HG03460 (cell line): ENCODE results near the gene APLP2.
"Not testable (repeated sequence)": the region's sequence is repeated elsewhere in the genome, so short reads cannot be mapped to it uniquely, and the experiment has no call there.

ENCODE experiments used
- ATAC-seq: cut with Tn5 transposase; IDR thresholded peaks from one replicate; pipeline ENCODE4 v1.9.1; 2021; ENCODE audit not compliant: unreplicated experiment

APLP2 gene

GRCh38 chr11:130069659-130070108 lies at the start of gene APLP2:
APLP2 (plus strand) TSS chr11:130069894; CDS start chr11:130069978, 84 bp downstream.
- ATAC-seq = peak; percentile 97

- ATAC-seq = no peak
Observed at GRCh38 chr11:130020323-130020722, 49.4 kb upstream of the APLP2 start.

DNA sequence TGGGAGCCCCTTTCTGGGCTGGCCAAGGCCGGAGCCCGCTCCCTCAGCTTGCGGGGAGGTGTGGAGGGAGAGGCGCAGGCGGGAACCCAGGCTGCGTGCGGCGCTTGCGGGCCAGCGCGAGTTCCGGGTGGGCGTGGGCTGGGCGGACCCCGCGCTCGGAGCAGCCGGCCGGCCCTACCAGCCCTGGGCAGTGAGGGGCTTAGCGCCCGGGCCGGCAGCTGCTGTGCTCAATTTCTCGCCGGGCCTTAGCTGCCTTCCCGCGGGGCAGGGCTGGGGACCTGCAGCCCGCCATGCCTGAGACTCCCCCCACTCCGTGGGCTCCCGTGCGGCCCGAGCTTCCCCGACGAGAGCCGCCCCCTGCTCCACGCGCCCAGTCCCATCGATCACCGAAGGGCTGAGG lies 48.1 kb upstream of the APLP2 start:
- not testable (repeated sequence) for ATAC-seq

GRCh38 chr11:130022799-130023198 lies 46.9 kb upstream of the APLP2 start:
- ATAC-seq = peak; percentile 16

- peak; percentile 96 for ATAC-seq
Observed at GRCh38 chr11:130023204-130023603, 46.5 kb upstream of the APLP2 start.

- no peak for ATAC-seq
Observed at GRCh38 chr11:130024361-130024760, 45.3 kb upstream of the APLP2 start.

- ATAC-seq = no peak
Observed at GRCh38 chr11:130025371-130025770, 44.3 kb upstream of the APLP2 start.

DNA sequence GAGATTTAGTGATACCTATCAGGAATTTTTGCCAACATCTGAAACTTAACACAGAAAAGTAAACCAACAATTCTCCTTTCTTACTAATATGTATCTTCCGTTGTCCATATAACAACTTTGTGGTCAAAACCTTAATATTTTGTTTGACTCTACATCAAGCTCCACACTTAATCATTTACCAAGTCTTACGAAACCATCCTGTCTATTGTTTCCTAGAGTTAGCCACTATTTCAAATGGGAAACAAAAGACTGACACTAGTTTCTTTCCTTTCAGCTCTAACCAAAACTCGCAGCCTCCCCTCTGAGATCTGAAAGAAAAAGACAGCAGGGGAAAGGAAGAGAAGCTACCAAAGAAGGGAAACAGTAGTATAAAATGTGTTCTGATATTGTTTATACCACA lies 40.6 kb upstream of the APLP2 start:
- no peak for ATAC-seq

- no peak for ATAC-seq
Observed at GRCh38 chr11:130031056-130031455, 38.6 kb upstream of the APLP2 start.

DNA sequence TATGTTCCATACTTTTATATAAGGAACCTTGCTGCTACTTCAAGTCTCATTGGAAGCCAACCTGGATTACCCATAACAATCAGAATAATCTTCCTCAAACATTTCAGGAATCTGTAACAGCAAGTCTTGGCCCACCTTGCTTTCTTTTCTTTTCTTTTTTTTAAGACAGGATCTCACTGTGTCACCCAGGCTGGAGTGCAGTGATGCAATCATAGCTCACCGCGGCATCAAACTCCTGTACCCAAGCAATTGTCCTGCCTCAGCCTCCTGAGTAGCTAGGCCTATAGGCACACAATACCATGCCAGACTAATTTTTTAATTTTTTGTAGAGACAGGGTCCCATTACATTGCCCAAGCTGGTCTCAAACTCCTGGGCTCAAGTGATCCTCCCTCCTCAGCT lies 37.7 kb upstream of the APLP2 start:
- no peak for ATAC-seq

GRCh38 chr11:130032931-130033330 lies 36.8 kb upstream of the APLP2 start:
- no peak for ATAC-seq

GRCh38 chr11:130034236-130034635 lies 35.5 kb upstream of the APLP2 start:
- no peak for ATAC-seq

DNA sequence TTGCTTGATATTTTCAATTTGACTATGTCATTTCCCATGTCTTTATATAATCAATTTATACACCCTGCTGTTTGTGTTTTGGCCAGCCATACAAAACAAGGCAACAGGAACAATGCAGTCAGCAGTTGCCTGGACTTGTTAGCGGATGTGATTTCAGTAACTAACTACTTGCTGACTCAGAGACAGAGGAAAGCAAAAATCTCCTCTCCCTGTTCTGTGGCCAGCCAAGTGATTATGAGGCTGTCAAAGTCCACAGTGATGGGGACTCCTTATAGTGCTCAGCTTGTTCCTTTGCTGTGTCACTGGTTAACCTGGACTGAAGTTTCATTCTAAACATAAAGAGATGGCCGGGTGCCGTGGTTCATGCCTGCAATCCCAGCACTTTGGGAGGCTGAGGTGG lies 32.6 kb upstream of the APLP2 start:
- ATAC-seq = no peak

DNA sequence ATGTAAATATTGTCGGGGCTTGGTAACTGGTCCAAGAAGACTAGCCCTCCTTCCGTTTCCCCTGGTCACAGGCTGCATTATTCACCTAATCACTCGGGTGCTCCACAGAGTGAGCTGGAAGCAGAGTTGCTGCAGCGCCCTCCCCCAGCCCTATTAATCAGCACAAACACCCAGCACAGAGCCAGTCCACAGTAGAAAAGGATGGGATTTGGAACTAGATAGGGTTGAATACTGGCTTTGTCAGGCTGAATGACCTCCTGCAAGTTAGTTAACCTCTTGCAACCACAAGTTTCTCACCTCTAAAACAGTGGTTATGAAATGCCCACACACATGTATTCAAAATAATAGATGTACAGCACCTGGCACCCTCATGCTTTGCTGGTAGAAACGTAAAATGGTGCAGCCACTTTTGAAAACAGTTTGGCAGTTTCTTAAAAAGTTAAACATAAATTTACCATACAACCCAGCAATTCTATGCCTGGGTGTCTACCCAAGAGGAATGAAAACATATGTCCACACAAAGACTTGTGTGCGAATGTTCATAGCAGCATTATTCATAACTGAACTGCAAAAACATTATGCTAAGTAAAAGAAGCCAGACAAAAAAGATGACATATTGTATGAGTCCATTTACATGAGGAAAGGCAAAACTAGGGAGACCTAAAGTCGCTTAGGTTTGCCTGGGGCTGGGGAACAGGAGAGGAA lies 31.7 kb upstream of the APLP2 start:
- ATAC-seq = no peak

DNA sequence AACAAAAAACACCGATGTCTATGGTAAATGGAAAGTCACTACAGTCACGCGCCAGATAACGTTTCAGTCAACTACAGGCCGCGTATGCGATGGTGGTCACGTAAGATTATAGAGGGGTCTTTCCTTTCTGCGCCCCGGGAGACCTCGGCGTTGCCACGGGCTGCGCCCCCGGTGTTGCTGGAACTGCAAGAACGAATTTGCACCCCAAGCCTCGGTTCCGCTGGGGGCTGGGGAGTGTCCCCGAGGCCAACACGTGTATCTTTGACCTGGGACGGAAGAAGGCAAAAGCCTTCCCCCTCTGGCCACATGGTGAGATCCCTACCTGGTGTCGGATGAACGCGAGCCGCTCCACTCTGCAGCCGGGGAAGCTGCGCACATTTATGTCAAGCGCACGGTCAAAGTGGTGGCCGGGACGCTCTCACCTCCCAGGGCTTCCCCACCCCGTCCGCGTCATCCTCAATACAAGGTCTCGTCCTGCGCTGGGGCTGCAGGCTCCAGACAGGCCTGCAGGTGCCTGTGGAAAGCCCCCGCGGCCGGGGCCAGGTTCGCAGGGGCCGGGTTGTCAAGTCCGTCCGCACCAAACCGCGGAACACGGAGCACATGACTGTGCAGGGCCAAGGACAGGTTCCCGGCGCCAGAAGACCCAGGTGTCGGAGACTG lies 29.3 kb upstream of the APLP2 start:
- no peak for ATAC-seq

GRCh38 chr11:130042093-130042591 lies 27.6 kb upstream of the APLP2 start:
- no peak for ATAC-seq

- ATAC-seq = no peak
Observed at GRCh38 chr11:130043575-130043974, 26.1 kb upstream of the APLP2 start.

DNA sequence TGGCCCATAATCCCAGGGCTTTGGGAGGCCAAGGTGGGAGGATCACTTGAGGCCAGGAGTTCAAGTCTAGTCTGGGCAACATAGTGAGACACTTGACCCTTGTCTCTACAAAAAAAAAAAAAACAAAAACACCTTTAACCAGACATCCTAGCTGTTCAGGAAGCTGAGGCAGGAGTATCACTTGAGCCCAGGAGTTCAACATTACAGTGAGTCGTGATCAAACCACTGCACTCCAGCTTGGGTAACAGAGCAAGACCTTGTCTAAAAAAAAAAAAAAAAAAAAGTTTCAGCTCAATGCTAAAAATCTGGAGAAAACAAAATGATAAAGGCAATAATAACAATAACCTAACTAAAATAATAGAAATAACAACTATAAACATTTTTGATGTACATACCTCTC lies 22.6 kb upstream of the APLP2 start:
- no peak for ATAC-seq

DNA sequence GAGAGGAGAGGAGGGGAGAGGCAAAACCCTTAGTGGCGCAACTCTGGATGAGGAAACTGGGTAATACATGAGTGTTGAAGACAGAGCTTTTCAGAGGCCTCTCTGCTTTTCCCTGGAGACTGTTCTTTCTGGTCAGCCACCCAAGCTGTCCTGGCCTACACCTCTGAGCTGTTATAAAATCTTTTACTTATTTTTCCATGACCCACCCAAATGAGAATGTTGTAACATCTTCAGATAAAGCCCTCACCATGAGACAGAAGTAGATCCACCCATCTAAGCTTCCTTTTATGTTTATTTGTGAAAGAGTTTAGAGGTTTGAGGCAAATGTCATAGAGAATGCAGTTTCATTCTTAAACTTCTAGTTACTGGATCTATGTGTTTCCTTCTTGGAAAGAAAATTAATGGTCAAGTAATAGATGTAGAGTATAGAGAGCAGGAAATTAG lies 20.3 kb upstream of the APLP2 start:
- ATAC-seq = no peak

- no peak for ATAC-seq
Observed at GRCh38 chr11:130050257-130050656, 19.4 kb upstream of the APLP2 start.

DNA sequence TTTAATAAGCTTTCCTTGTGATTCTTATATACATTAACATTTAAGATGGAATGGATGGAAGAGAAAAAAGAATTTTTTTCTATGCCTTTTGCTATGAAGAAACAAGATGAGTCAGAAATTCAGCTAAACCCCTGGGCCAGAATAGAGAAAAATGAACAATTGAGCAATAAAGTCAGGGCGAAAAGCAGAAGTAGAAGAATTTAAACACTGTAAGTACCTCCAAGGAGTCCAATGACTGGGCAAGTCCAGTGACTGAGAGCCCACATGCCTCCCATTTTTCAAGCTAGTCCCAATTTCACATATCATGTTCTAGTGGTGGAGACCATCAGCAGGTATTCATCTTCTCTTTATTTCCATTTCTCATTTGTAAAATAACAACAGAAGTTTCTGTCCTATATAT lies 18.6 kb upstream of the APLP2 start:
- no peak for ATAC-seq

GRCh38 chr11:130052567-130052966 lies 17.1 kb upstream of the APLP2 start:
- no peak for ATAC-seq
